Measurements from ENCODE around the gene GPR22.

The GPR22 gene, protein sequence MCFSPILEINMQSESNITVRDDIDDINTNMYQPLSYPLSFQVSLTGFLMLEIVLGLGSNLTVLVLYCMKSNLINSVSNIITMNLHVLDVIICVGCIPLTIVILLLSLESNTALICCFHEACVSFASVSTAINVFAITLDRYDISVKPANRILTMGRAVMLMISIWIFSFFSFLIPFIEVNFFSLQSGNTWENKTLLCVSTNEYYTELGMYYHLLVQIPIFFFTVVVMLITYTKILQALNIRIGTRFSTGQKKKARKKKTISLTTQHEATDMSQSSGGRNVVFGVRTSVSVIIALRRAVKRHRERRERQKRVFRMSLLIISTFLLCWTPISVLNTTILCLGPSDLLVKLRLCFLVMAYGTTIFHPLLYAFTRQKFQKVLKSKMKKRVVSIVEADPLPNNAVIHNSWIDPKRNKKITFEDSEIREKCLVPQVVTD

DNA sequence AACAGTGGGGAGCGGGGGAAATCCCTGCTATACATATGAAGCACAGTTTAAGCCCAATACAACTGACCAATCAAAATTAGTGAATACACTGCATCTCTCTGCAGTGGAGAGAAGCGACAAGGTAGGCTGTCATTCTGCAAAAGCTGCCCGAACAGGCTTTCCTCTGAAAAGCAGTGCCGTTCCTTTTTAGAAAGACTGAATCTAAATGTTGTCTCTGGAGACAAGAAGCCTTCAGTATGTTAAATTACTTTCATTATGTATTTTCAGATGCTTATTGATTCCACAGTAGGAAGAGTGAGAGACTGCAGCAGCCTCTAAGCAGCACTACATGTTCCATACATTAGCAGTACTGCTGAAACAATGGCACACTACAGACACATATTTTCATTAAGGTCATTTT, at the start of gene GPR22:
Gene GPR22 (plus strand): TSS at position 129 of the 400 bp plus-strand sequence. CDS start 4,004 bp downstream, outside the sequence.
- Histone ChIP-seq H3K4me3 (ENCODE audit: low read depth, low read length) (no peak within 1 kb of the TSS), H3K9me3 (ENCODE audit: control insufficient read depth, insufficient read depth, low read depth, low read length) (no peaks in the 10 kb centered on the region), H3K9ac (ENCODE audit: low read length) (no peak within 1 kb of the TSS), H3K36me3 (ENCODE audit: control insufficient read depth, insufficient read depth, low read length) (no peaks in the 10 kb centered on the region), H3K27me3 (ENCODE audit: control insufficient read depth, insufficient read depth, low read length) (no peaks in the 10 kb centered on the region), H3K27ac (ENCODE audit: low read depth, low read length) (no peak within 1 kb of the TSS), H3K4me1 (ENCODE audit: control insufficient read depth, insufficient read depth, low read length) (no peaks in the 10 kb centered on the region; the same call in 1 of the 2 replicates)

- Histone ChIP-seq H3K4me3 (ENCODE audit: low read depth, low read length) (no peak overlapping the region), H3K9ac (ENCODE audit: low read length) (no peak overlapping the region), H3K9me3 (ENCODE audit: control insufficient read depth, insufficient read depth, low read depth, low read length) (peaks cover 11% of the 10 kb centered on the region; the same call in 1 of the 2 replicates), H3K36me3 (ENCODE audit: control insufficient read depth, insufficient read depth, low read length) (no peaks in the 10 kb centered on the region), H3K27me3 (ENCODE audit: control insufficient read depth, insufficient read depth, low read length) (no peaks in the 10 kb centered on the region), H3K27ac (ENCODE audit: low read depth, low read length) (no peak overlapping the region), H3K4me1 (ENCODE audit: control insufficient read depth, insufficient read depth, low read length) (no peaks in the 10 kb centered on the region)
These were observed 42.4 kb upstream of the GPR22 start for GRCh38 chr7:107427462-107427861.

DNA sequence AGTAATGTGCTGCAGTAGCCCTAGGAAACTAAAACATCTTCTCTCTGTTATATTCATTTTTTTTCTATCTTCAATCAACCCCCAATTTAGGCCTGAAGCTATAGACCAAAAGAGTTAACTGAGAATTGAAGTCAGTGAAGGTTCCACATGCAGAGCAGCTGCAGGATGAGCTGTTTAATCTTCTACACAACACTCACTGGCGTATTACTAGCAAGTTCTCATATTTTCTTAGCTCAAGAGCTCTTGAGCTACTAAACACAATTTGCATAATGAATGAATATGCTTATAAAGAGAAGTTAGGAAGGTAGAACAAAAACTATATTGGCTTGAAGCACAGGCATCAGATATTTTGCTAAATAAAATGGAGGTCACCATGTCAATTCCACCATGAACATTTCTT, 41.2 kb upstream of the GPR22 start:
- peaks cover 11% of the 10 kb centered on the region; the same call in 1 of the 2 replicates for H3K9me3 ChIP-seq (ENCODE audit: control insufficient read depth, insufficient read depth, low read depth, low read length)
- H3K4me1 ChIP-seq (ENCODE audit: control insufficient read depth, insufficient read depth, low read length), result no peaks in the 10 kb centered on the region
- H3K27me3 ChIP-seq (ENCODE audit: control insufficient read depth, insufficient read depth, low read length), result no peaks in the 10 kb centered on the region
- H3K27ac ChIP-seq (ENCODE audit: low read depth, low read length), result no peak overlapping the region
- no peaks in the 10 kb centered on the region for H3K36me3 ChIP-seq (ENCODE audit: control insufficient read depth, insufficient read depth, low read length)
- no peak overlapping the region for H3K4me3 ChIP-seq (ENCODE audit: low read depth, low read length)
- H3K9ac ChIP-seq (ENCODE audit: low read length), result no peak overlapping the region

- H3K4me3 ChIP-seq (ENCODE audit: low read depth, low read length), result no peak overlapping the region
- no peaks in the 10 kb centered on the region for H3K27me3 ChIP-seq (ENCODE audit: control insufficient read depth, insufficient read depth, low read length)
- no peaks in the 10 kb centered on the region for H3K36me3 ChIP-seq (ENCODE audit: control insufficient read depth, insufficient read depth, low read length)
These were observed 39.8 kb upstream of the GPR22 start for GRCh38 chr7:107430057-107430456.

DNA sequence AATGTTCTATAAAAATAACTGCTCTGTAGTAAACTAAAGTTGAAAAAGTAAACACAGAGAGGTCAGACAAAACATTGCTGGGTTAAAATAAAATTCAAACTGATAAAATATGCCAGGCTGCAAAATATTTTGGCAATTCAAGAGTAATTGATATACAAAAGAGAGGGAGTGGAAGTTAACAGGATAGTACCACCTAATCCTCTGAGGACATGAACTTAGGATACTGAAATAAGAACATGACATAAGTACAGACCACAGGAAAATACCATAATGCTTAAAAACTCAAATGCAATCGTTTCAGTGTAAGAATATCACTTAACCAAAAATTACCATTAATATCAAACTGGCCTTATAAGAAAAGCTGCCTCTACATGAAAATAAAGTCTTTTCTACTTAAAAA, 37.6 kb upstream of the GPR22 start:
- Histone ChIP-seq H3K4me1 (ENCODE audit: control insufficient read depth, insufficient read depth, low read length) (no peaks in the 10 kb centered on the region), H3K9me3 (ENCODE audit: control insufficient read depth, insufficient read depth, low read depth, low read length) (peaks cover 15% of the 10 kb centered on the region), H3K27me3 (ENCODE audit: control insufficient read depth, insufficient read depth, low read length) (no peaks in the 10 kb centered on the region), H3K36me3 (ENCODE audit: control insufficient read depth, insufficient read depth, low read length) (no peaks in the 10 kb centered on the region), H3K27ac (ENCODE audit: low read depth, low read length) (no peak overlapping the region), H3K9ac (ENCODE audit: low read length) (no peak overlapping the region), H3K4me3 (ENCODE audit: low read depth, low read length) (no peak overlapping the region)

More at GRCh38 chr7:107430057-107430456, 39.8 kb upstream of the GPR22 start:
- Histone ChIP-seq H3K9ac (ENCODE audit: low read length) (no peak overlapping the region), H3K9me3 (ENCODE audit: control insufficient read depth, insufficient read depth, low read depth, low read length) (peaks cover 11% of the 10 kb centered on the region; the same call in 1 of the 2 replicates), H3K4me1 (ENCODE audit: control insufficient read depth, insufficient read depth, low read length) (no peaks in the 10 kb centered on the region), H3K27ac (ENCODE audit: low read depth, low read length) (no peak overlapping the region)

GRCh38 chr7:107435749-107436148, 34.1 kb upstream of the GPR22 start:
- Histone ChIP-seq H3K27me3 (ENCODE audit: control insufficient read depth, insufficient read depth, low read length) (no peaks in the 10 kb centered on the region), H3K4me3 (ENCODE audit: low read depth, low read length) (no peak overlapping the region), H3K9me3 (ENCODE audit: control insufficient read depth, insufficient read depth, low read depth, low read length) (peaks cover 4% of the 10 kb centered on the region), H3K4me1 (ENCODE audit: control insufficient read depth, insufficient read depth, low read length) (no peaks in the 10 kb centered on the region), H3K9ac (ENCODE audit: low read length) (no peak overlapping the region), H3K36me3 (ENCODE audit: control insufficient read depth, insufficient read depth, low read length) (no peaks in the 10 kb centered on the region), H3K27ac (ENCODE audit: low read depth, low read length) (no peak overlapping the region)

- no peak overlapping the region for H3K9ac ChIP-seq (ENCODE audit: low read length)
- no peak overlapping the region for H3K27ac ChIP-seq (ENCODE audit: low read depth, low read length)
- no peaks in the 10 kb centered on the region for H3K36me3 ChIP-seq (ENCODE audit: control insufficient read depth, insufficient read depth, low read length)
- H3K4me1 ChIP-seq (ENCODE audit: control insufficient read depth, insufficient read depth, low read length), result no peaks in the 10 kb centered on the region
- peaks cover 3% of the 10 kb centered on the region; the same call in 1 of the 2 replicates for H3K9me3 ChIP-seq (ENCODE audit: control insufficient read depth, insufficient read depth, low read depth, low read length)
- H3K27me3 ChIP-seq (ENCODE audit: control insufficient read depth, insufficient read depth, low read length), result no peaks in the 10 kb centered on the region
- H3K4me3 ChIP-seq (ENCODE audit: low read depth, low read length), result no peak overlapping the region
These were observed 30.8 kb upstream of the GPR22 start for GRCh38 chr7:107439025-107439424.

DNA sequence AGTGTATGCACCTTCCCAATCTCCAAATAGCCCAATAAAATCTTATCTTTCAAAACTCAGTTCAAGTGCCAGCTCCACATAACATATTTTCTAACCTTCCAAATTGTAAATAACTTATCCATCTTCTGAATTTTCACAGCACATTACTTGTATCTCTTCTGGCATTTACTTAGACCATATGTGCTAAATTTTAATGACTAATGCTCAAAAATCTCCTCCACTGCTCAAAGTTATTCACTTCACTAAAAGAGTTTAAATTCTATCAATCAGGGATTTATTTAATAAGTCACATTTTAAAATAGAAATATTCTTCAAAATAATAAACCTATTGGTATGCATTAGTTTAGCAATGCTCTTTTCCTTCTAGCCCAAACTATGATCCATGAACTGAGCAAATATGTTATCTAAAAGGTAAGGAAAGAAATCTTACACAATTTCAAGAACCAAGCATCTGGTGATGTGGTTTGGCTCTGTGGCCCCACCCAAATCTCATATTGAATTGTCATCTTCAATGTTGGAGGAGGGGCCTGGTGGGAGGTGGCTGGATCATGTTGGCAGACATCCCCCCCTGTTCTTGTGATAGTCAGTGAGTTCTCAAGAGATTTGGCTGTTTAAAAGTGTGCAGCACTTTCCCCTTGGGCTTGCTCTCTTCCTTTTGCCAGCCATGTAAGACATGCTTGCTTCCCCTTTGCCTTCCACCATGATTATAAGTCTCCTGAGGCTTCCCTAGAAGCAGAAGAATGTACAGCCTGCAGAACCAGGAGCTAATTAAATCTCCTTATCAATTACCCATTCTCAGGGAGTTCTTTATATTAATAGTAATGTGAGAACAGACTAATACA, 28.1 kb upstream of the GPR22 start:
- H3K27ac ChIP-seq (ENCODE audit: low read depth, low read length), result no peak overlapping the region
- no peaks in the 10 kb centered on the region for H3K27me3 ChIP-seq (ENCODE audit: control insufficient read depth, insufficient read depth, low read length)
- no peaks in the 10 kb centered on the region for H3K36me3 ChIP-seq (ENCODE audit: control insufficient read depth, insufficient read depth, low read length)
- no peak overlapping the region for H3K4me3 ChIP-seq (ENCODE audit: low read depth, low read length)
- H3K4me1 ChIP-seq (ENCODE audit: control insufficient read depth, insufficient read depth, low read length), result no peaks in the 10 kb centered on the region
- H3K9ac ChIP-seq (ENCODE audit: low read length), result no peak overlapping the region
- no peaks in the 10 kb centered on the region for H3K9me3 ChIP-seq (ENCODE audit: control insufficient read depth, insufficient read depth, low read depth, low read length)

DNA sequence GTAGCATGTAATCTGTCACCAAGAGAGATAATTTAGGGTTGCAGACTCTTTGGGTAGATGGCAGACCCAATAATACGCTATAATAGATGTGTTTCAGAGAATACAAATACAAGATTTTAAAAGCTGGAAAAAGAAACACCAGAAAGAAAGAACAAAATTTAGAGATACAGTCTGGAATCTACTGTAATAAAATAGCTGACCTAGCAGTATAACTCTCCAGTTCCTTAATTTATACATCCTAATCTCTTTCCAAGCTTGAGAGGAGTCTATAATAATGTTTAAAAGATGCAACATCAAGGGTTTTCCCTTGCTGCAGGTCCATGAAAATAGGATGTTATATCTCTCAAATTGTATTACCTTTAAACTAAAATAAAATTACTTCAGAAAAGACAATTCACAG, 27.2 kb upstream of the GPR22 start:
- H3K4me3 ChIP-seq (ENCODE audit: low read depth, low read length), result no peak overlapping the region
- H3K27ac ChIP-seq (ENCODE audit: low read depth, low read length), result no peak overlapping the region
- no peak overlapping the region for H3K9ac ChIP-seq (ENCODE audit: low read length)
- H3K27me3 ChIP-seq (ENCODE audit: control insufficient read depth, insufficient read depth, low read length), result no peaks in the 10 kb centered on the region
- no peaks in the 10 kb centered on the region for H3K4me1 ChIP-seq (ENCODE audit: control insufficient read depth, insufficient read depth, low read length)
- no peaks in the 10 kb centered on the region for H3K36me3 ChIP-seq (ENCODE audit: control insufficient read depth, insufficient read depth, low read length)
- no peaks in the 10 kb centered on the region for H3K9me3 ChIP-seq (ENCODE audit: control insufficient read depth, insufficient read depth, low read depth, low read length)

DNA sequence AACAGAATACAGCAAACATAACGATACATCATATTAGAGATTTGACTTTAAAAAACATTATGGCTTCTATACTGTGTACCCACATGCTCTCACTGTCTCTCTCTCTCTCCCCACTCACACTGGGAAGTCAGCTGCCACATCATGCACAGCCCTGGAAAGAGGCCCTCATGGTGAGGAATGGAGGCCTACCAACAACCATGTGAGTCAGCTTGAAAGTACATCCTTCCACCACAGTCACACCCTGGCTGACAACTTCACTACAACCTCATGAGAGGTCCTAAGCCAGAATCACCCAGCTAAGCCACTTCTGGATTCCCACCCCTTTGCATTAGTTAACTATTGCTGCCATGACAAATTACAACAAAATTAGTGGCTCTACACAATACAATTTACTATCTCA, 23.3 kb upstream of the GPR22 start:
- Histone ChIP-seq H3K9ac (ENCODE audit: low read length) (no peak overlapping the region), H3K9me3 (ENCODE audit: control insufficient read depth, insufficient read depth, low read depth, low read length) (no peaks in the 10 kb centered on the region)

DNA sequence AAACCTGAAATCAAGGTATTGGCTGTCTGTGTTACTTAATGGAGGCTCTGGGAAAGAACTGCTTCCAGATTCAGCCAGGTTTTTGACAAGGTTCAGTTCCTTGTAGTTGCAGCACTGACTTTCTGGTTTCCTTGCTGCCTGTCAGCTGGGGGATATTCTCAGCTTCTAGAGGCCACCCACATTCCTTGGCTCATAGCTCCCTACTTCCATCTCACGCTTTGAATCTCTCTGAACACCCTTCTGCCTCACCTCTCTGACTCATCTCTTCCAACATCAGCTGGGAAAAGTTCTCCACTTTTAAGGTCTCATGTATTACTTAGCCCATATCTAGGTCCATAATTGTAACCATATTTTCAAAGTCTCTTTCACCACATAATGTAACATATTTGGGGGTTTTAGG, 22.9 kb upstream of the GPR22 start:
- H3K27me3 ChIP-seq (ENCODE audit: control insufficient read depth, insufficient read depth, low read length), result no peaks in the 10 kb centered on the region
- H3K9me3 ChIP-seq (ENCODE audit: control insufficient read depth, insufficient read depth, low read depth, low read length), result no peaks in the 10 kb centered on the region
- no peak overlapping the region for H3K4me3 ChIP-seq (ENCODE audit: low read depth, low read length)
- H3K4me1 ChIP-seq (ENCODE audit: control insufficient read depth, insufficient read depth, low read length), result no peaks in the 10 kb centered on the region
- H3K9ac ChIP-seq (ENCODE audit: low read length), result no peak overlapping the region
- H3K36me3 ChIP-seq (ENCODE audit: control insufficient read depth, insufficient read depth, low read length), result no peaks in the 10 kb centered on the region
- no peak overlapping the region for H3K27ac ChIP-seq (ENCODE audit: low read depth, low read length)

More for the DNA sequence above, 23.3 kb upstream of the GPR22 start:
- no peaks in the 10 kb centered on the region for H3K36me3 ChIP-seq (ENCODE audit: control insufficient read depth, insufficient read depth, low read length)
- H3K27me3 ChIP-seq (ENCODE audit: control insufficient read depth, insufficient read depth, low read length), result no peaks in the 10 kb centered on the region
- no peak overlapping the region for H3K27ac ChIP-seq (ENCODE audit: low read depth, low read length)
- H3K4me1 ChIP-seq (ENCODE audit: control insufficient read depth, insufficient read depth, low read length), result no peaks in the 10 kb centered on the region
- no peak overlapping the region for H3K4me3 ChIP-seq (ENCODE audit: low read depth, low read length)

All from HUES6 (cell line).